GM12865 (cell line): ENCODE results near the gene ALKBH6.
A peak's percentile ranks its signal among the peaks of the same experiment; 100 is the strongest.

Experiments
- DNase-seq: peaks from one replicate; pipeline ENCODE4 v3.0.0; 2010; ENCODE audit warnings: low read depth
- H3K4me3 ChIP-seq: 2 replicates; pipeline ENCODE4 v1.5.1; 2011; ENCODE audit warnings: mild to moderate bottlenecking, low read depth, low read length, control low read depth
- CTCF ChIP-seq: IDR thresholded peaks from 2 replicates; pipeline ENCODE4 v1.5.1; 2011; ENCODE audit warnings: low read length, control low read depth, low read depth, inconsistent platforms; ENCODE audit not compliant: insufficient read depth; ENCODE audit errors: missing control alignments

The ALKBH6 gene

GRCh38 chr19:36014012-36014924 is at the start of gene ALKBH6:
Gene ALKBH6, minus strand, starts transcription at chr19:36014213. Its CDS starts 816 bp downstream, at chr19:36013397.
- peak within 1 kb of the TSS; percentile 99 for H3K4me3 ChIP-seq
- DNase-seq: peak; percentile 99
- TF ChIP-seq CTCF: no peak

DNA sequence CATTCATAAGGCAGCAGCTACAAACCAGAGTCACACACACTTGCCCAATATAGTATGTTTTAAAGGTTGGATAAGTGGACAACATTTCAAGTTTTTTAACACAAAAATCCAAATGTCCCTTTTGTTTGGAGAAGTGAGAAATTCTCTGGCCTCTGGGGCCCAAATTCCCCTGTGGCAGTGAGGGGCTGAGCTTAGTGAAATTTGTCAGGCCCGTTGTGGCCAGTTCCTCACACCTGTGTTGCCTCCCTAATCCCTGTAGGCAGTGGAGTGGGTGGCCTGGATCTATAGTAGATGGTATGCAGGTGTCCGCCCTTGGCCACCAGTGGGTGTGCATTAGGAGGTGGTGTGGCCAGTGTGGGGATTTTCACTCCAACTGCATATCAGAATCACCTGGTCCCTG is 47.4 kb upstream of the ALKBH6 start:
- no peak for DNase-seq
- H3K4me3 ChIP-seq: no peak overlapping the region
- no peak for TF ChIP-seq CTCF

GRCh38 chr19:36060430-36060829 is 46.4 kb upstream of the ALKBH6 start:
- TF ChIP-seq CTCF: peak; percentile 56
- DNase-seq: peak; percentile 36
- no peak overlapping the region for H3K4me3 ChIP-seq

DNA sequence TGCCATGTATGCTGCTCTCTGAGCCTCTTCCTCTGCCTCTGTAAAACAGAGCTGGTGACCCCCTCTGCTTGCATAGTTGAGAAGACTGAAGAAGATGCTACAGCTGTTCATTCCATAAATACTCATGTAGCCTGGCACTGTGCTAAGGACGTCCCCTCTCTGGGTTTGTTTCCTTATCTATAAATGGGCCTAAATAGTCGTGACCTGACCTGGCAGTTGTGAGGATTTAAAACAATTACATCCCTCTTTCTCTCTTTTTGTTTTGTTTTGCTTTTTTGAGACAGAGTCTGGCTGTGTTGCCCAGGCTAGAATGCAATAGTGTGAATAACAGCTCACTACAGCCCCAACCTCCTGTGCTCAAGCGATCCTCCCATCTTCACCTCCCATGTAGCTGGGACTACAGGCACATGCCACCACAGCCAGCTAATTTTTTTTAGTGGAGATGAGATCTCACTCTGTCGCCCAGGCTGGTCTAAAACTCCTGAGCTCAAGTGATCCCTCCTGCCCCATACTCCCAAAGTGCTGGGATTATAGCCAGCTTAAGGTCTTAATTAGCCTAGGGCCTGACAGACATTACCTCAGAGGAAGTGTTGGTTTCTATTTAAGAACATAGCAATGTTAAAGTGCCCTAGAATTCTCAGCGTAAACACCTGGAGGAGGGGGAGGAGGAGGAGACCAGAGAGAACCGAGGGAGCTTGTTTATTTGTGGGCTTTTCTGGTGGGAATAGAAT is 45.3 kb upstream of the ALKBH6 start:
- no peak overlapping the region for H3K4me3 ChIP-seq
- DNase-seq: no peak
- no peak for TF ChIP-seq CTCF

DNA sequence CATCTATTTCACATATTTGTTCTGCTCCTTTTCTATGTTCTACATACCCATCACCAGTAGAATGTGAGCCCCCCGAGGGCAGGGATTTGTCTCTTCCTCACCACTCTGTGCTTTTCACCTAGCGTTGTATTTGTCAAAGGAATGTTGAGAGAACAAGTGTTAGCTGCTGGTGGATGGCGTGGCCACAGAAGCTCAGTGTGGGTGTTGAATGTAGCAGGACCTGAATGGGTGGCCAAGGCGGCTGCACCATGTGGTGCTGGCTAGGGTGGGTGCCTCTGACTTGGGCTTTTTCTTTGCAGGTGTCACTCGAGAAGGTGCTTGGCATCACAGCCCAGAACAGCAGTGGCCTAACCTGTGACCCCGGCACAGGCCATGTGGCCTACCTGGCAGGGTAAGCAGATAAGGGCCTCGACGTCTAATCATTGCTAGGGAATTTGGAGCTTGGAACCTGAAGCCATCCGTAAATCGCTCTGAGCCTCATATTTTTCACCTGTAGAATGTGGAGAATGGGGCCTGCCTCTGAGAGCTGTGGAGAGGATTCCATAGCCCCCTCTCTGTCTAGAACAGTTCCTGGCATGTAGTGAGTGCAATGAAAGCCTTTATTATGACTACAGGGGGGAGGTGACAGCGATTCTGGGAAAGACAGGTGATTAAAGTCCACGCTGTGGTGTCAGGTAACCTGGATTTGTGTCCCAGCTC is 44.6 kb upstream of the ALKBH6 start:
- DNase-seq: no peak
- H3K4me3 ChIP-seq: no peak overlapping the region
- no peak for TF ChIP-seq CTCF

DNA sequence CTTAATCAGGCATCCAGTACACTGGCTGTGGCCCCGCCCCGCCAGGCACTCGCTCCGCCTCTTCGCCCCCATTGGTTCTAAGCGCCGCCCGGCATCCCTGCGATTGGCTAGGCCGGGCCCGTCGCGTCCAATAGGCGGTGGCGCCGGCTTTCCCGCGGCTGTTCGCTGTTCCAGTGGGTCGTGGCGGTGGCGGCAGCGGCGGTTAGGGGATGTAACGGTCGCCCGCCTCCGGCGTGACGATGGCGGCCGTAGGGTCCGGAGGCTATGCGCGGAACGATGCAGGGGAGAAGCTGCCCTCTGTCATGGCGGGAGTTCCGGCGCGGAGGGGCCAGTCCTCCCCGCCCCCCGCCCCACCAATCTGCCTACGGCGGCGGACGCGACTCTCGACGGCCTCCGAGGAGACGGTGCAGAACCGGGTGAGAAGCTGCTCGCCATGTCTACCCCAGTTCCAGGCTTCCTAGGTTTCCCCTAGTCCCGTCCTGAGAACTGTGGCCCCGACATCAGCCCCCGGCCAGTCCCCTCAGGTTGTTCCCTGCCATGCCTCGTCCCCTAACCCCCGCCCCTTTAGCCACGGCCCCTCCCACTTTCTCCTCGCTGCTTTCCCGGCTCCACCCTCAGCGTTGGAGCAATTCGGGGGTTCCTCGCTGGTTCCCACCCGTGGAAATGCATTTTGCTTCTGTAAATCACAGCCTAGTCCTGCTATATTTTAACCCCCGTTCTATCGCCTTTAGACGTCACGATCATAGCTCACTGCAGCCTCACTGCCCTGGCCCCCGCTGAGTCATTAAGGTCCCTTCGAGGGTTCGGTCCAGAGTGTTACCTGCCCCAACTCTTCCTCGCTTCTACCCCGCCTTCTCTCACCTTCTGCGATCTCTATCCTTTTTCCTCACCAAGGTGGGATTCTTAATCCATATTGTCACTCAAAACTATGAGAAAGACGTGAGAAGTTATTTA is 41.0 kb upstream of the ALKBH6 start, which contains the start of gene WDR62:
WDR62 (plus strand) TSS at position 165 of the 954 bp plus-strand sequence; CDS start at position 240, 75 bp downstream.
- TF ChIP-seq CTCF: no peak
- H3K4me3 ChIP-seq: peak within 1 kb of the TSS; percentile 60
- DNase-seq: peak; percentile 95
